ENCODE measurements around the gene RER1.

RER1 gene

GRCh38 chr1:2353551-2354438 is 37.8 kb upstream of the RER1 start:
- no peak for DNase-seq (ENCODE audit: low read depth)

DNA sequence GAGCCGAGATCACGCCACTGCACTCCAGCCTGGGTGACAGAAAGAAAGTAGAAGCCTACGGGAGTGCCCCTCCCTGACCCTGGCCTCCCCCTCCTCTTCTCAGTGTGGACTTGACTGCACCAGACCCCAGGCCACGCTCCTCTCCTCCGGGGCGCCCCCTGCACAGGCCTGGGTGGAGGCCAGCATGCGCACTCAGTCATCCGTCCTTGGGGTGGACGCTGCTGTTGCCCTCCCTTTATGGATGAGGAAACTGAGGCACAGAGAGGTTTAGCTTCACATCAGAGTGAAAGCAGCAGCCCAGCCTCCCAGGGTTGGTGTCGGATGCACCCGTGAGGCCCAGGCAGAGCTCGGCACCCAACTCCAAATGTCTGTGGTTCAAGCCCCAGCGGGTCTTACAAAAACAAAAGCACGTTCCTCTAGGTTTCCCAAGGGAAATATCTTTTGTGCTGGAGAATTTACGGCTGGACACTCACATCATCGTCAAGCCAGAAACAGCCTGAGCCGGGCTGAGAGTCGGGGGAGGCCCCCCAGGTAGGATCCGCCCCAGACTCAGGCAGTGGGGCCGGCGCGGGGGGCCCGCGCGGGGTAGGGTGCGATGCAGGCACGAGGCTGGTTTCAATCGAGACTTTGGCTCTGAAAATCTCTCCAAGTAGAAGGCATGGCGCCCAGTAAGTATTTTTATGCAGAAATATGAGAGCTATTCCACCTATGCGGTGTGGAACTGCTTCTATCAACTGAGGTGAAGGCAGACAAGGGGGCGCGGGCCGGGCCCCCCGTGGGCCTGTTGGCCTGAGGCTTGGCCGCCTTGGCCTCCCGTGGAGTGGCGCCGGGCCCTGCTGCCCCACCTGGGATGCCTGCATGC is 36.9 kb upstream of the RER1 start:
- DNase-seq (ENCODE audit: low read depth) = no peak

- no peak for DNase-seq (ENCODE audit: low read depth)
Observed at GRCh38 chr1:2355373-2356261, 36.0 kb upstream of the RER1 start.

DNA sequence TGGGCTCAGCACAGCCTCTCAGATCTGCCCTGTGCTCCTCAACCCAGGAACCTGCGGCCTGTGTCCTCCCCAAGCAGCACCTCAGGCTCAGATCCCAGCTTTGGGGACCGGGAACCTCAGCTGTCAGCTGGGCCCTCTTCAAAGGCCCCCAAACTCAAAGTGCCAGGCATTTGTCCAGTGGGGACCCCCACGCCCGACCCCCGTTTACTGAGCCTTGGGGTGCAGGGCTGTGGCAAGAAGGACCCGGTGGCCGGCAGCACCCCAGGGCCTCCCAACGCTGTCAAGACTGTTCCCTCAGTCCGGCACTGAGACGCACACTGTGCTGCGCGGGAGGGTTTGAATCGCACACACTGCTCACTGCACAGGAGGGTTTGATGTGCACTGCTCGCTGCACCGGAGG is 35.2 kb upstream of the RER1 start:
- no peak for DNase-seq (ENCODE audit: low read depth)

- no peak for DNase-seq (ENCODE audit: low read depth)
Observed at GRCh38 chr1:2356911-2357845, 34.5 kb upstream of the RER1 start.

DNA sequence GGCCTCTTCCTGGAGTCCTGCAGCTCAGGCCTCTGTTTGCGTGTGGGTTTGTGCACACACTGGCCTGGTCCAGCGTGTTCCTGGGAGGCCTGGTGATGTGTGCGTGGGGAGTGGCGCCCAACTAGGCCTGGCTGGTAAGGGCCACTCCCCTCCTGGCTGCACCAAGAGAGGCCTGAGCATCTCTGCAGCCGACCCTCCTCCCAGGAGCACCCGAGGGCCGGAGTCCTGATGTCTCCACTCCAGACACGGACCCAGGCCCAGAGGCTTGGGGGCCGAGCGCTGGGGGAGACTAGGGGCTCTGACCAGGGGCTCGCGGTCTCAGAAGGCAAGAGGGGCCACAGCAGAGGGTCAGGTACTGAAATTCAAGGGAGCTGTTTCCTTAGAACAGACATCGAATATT is 33.6 kb upstream of the RER1 start:
- no peak for DNase-seq (ENCODE audit: low read depth)

- no peak for DNase-seq (ENCODE audit: low read depth)
Observed at GRCh38 chr1:2358651-2359640, 32.7 kb upstream of the RER1 start.

DNA sequence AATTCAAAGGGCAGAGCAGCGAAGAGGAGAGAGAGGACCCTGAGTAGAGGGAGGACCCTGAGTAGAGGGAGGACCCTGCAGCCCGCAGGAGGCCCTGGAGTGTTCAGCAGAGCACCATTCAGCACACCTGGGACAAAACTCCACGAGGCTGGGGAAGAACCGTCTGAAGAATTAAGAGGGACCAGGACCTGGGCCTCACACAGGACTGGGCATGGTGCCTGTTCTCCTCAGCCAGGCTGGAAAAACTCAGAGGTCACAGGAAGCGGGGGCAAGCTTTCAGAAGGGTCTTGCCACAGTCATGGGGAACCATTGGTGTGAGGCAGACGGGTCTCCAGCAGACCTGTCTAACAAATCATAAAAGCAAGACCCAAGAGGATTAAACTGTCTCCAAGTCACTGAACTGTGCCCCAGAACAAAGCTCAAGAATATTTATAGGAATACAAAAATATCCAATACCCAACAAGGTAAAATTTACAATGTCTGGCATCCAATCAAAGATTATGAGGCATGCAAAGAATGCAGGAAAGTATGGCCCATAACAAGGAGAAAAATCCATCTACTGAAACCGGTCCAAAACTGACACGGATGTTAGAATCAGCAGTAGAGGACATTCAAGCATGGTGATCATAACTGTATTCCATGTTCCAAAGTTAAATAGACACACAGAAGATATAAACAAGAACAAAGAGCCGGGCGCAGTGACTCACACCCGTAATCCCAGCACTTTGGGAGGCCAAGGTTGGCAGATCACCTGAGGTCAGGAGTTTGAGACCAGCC is 30.9 kb upstream of the RER1 start:
- DNase-seq (ENCODE audit: low read depth) = no peak

GRCh38 chr1:2363847-2364513 is 27.7 kb upstream of the RER1 start:
- DNase-seq (ENCODE audit: low read depth) = no peak

- DNase-seq (ENCODE audit: low read depth) = no peak
Observed at GRCh38 chr1:2368053-2368744, 23.4 kb upstream of the RER1 start.

DNA sequence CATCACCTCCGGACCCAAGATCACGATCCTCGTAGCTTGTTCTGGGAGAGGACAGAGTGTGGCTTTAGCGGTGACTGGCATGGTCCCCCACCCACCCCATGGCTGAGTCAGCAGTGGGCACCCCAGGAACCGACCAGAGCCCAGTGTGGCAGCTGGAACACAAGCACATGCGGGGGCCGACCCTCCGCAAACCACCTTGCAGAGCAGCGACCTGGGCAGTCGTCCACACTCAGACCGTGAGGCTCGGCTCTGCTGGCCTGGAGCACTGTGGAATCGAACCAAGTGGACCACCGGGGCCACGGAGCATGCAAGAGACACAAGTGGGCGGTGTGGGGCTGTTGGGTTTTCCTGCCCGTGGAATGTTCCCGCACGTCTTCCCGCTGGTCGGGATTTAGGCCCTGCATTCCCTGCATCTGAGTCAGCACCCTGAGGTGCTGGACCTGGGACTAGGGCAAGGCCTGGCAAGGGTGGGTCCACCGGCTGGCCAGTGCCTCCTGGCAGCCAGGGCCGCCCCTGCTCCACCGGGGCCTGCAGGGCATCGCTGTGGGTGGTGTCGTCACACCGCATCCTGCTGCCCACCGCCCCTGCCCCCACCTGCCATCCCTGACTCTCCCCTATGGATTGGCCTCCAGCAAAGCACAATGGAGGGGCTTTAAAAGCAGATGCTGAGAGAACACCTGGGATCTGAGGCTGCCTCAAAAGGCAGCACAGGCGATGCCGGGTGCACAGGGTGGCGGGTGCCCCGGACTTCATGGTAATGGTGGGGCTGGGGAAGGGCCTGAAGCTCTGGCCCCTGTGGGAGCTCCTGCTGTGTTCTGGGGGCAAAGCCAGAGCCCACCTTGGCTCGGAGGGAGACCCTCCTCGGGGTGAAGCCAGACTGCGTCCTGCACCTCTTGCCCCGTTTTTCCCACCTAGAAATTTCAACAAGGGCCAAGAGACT is 18.8 kb upstream of the RER1 start:
- no peak for DNase-seq (ENCODE audit: low read depth)

DNA sequence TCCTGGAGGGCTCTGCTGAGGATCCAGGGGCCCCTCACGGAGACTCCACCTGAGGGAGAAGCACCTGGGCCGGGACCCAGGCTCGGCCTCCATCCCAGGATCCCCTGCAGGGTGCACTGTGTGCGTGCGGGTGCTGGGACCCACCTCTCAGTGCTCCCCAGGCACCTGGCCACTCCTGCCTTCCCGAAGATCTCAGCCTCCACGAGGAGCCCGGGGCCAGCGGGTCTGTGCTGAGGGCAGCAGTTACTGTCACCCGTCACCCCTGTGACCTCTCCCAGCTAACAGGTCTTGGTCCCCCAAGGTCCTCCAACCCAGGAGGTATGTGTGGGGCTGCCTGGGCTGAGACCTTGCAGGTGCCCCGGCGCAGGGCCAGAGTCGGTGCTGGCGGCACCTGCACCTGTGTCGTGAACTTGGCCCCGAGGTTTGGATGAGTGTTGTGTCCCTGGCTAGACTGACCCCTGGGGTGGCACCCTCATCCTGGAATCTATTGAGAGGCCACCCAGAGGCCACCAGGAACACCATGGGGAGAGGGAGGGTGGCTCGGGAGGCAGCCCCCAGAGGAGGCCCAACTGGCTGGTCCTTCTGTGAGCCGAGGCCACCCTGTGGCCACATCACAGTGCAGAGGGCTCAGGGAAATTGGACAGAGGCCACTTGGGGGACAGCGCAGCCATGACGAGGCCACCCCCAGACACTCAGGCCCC is 17.9 kb upstream of the RER1 start:
- no peak for DNase-seq (ENCODE audit: low read depth)

DNA sequence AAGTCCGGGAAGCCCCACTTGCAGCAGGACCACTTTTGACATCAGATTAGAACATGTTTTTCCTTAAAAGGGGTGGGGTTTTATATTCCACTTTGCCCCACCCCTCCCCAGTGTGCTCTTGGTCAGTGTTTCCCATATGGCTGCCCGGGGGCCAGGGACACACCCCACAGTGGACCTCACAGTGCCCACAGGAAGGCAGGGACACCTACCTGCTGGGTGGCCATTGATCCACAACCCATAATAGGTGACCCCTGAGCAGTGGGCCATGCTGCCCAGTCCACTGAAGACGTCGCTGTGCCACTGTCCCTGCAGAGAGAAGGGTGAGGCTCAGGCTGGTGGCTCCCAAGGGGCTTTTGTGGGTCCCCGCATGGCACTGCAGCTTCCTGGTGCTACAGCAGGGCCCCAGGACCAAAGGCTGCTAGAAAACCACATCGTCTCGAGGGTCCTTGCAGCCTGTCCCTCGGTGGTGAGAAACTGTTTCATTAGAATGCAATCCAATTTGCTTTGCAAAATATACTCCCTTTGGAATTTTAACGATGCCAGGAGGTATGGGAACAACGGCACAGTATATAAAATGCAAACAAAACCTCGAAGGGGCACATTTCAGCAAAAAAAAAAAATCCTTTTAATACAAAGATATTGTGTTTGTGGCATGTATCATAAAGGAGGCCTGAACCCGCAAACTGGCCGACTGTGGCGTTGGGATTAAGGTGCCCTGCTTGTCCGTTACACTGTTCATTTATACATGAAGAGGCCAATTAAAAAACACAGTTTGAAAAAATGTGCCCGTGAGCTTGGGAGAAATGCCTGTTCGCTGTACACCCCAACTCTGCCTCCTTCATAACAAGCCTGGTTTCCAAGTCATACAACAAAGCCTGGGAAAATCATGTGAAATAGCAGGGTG is 17.1 kb upstream of the RER1 start:
- no peak for DNase-seq (ENCODE audit: low read depth)

DNA sequence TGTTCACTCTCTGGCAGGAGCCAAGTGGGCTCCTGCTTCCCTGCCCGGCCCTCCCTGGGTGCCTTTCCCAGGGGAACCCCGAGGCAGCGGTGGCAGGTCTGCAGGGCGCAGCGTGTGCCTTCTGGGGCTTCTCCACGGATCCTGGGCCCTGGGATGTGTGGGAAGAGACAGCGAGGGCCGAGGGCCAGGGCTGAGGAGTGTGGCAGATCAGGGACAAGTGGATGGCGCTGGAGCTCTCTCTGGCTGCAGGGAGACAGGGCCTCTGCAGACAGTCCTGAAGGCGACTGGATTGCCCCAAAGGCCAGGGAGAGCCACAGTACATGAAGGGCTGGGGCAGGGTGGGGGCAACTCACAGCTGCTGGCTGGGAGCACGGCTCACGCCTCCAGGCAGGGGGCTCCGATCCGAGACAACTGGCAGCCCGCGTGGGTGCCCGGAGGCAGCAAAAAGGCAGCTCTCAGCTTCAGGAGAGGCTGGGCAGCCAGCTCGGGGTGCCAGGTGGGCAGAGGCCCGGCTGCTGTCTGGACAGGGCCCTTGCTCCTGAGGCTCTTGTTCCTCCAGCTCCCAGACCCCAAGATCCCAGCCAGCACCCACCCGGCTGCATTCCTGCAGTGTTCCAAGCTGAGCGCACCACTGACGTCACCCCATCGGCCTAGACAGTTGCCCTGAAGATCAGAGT is 16.3 kb upstream of the RER1 start:
- DNase-seq (ENCODE audit: low read depth) = no peak

DNA sequence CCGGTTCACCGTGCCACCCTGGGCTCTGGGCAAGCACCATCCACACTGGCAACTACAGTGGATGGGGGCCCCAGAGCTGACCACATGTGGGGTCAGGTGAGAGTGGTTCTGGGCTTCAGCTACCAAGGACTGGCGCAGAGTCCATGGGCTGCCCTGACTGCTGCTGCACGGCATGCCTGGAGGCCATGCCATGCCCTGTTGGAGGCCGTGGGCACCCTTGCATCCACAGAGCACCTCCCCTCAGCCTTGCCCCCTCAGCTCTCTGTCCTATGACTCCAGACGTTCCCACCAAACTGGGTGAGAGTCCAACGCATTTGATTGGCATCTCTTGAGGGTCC is 15.7 kb upstream of the RER1 start:
- no peak for DNase-seq (ENCODE audit: low read depth)
